Liver (tissue), 9 donors: ENCODE measurements around the gene MARCHF9. TPM values are rescaled to one million over a fixed set of nuclear protein-coding genes. Genes with fewer than 3 reads are reported as not detected.

Experiments used
- DNase-seq: peaks from one replicate; pipeline ENCODE4 v3.0.0-alpha.2; 2017; ENCODE audit warnings: low spot score
- H3K27ac ChIP-seq, 2 donors: one replicate each; pipeline ENCODE4 v1.7.0; 2013; ENCODE audit warnings: inconsistent platforms in 2 of 2, low read length in 2 of 2, control low read depth in 1 of 2, low read depth in 1 of 2, mild to moderate bottlenecking in 1 of 2
- H3K27me3 ChIP-seq, 4 donors: one replicate each; pipeline versions ENCODE4 v1.6.1 to v1.7.0; 2013; ENCODE audit warnings: low read length in 3 of 4, inconsistent platforms in 1 of 4, mild to moderate bottlenecking in 1 of 4, moderate library complexity in 1 of 4; ENCODE audit not compliant: control insufficient read depth in 4 of 4, insufficient read depth in 4 of 4
- H3K36me3 ChIP-seq, 4 donors: one replicate each; pipeline versions ENCODE4 v1.6.1 to v1.7.0; 2013; ENCODE audit warnings: low read length in 3 of 4, mild to moderate bottlenecking in 3 of 4, low read depth in 1 of 4, moderate library complexity in 1 of 4; ENCODE audit not compliant: control insufficient read depth in 4 of 4, insufficient read depth in 3 of 4
- H3K4me1 ChIP-seq, 4 donors: one replicate each; pipeline versions ENCODE4 v1.6.1 to v1.7.0; 2013; ENCODE audit warnings: low read length in 3 of 4, mild to moderate bottlenecking in 3 of 4, moderate library complexity in 1 of 4; ENCODE audit not compliant: control insufficient read depth in 4 of 4, insufficient read depth in 4 of 4
- H3K4me3 ChIP-seq, 3 donors: one replicate each; pipeline versions ENCODE4 v1.6.1 to v1.7.0; 2013; ENCODE audit warnings: low read length in 3 of 3, control low read depth in 1 of 3, low read depth in 1 of 3, mild to moderate bottlenecking in 1 of 3
- H3K9ac ChIP-seq, 2 donors: one replicate each; pipeline ENCODE4 v1.7.0; 2013; ENCODE audit warnings: low read length in 2 of 2, mild to moderate bottlenecking in 2 of 2, moderate library complexity in 2 of 2, control low read depth in 1 of 2, low read depth in 1 of 2
- H3K9me3 ChIP-seq, 4 donors: one replicate each; pipeline versions ENCODE4 v1.6.1 to v1.7.0; 2013; ENCODE audit warnings: low read length in 3 of 4; ENCODE audit not compliant: control insufficient read depth in 4 of 4
- EGR1 ChIP-seq, 2 donors: IDR thresholded peaks; 2 replicates each; pipeline ENCODE4 v1.6.1; 2016 to 2018; ENCODE audit warnings: antibody characterized with exemption in 2 of 2, low read depth in 2 of 2
- GABPA ChIP-seq, 2 donors: IDR thresholded peaks in 1 of 2; conservative IDR thresholded peaks in 1 of 2; 2 replicates each; pipeline ENCODE4 v1.6.1; 2016; ENCODE audit warnings: antibody characterized with exemption in 2 of 2, mild to moderate bottlenecking in 1 of 2, moderate library complexity in 1 of 2
- HNF4G ChIP-seq: IDR thresholded peaks from 2 replicates; pipeline ENCODE4 v1.6.1; 2016; ENCODE audit warnings: antibody characterized with exemption
- RAD21 ChIP-seq, 2 donors: IDR thresholded peaks; 2 replicates each; pipeline ENCODE4 v1.6.1; 2016; ENCODE audit warnings: antibody characterized with exemption in 2 of 2, mild to moderate bottlenecking in 2 of 2
- SP1 ChIP-seq: IDR thresholded peaks from 2 replicates; pipeline ENCODE4 v1.6.1; 2018; ENCODE audit warnings: antibody characterized with exemption, mild to moderate bottlenecking
- WGBS: extraction: QIAGEN DNeasy Blood & Tissue Kit; methylation state at CpG from one replicate; pipeline ENCODE4 v1.1.7; 2013; 5-methylcytosine and 5-hydroxymethylcytosine counted together
- polyA plus RNA-seq, 2 donors: library from polyadenylated mRNA; stranded (reverse) in 1 of 2; unstranded in 1 of 2; fragments of 200-250 nt in 1 of 2; fragments of >200 nt in 1 of 2; fragmentation: Nextera tagmentation in 1 of 2; extraction: Ambion mirVana in 1 of 2; gene quantifications; one replicate each; pipeline versions ENCODE4 v1.2.1 to v1.2.3, GENCODE V29; 2013 to 2015
- total RNA-seq, 2 donors: library from RNA; depleted of rRNA; stranded (reverse); fragments of >200 nt; gene quantifications; one replicate each; pipeline ENCODE4 v1.2.3, GENCODE V29; 2014
- TF ChIP-seq, protein P1 (sequence below): IDR thresholded peaks from 2 replicates; pipeline ENCODE4 v1.6.1; 2016; ENCODE audit warnings: antibody characterized with exemption, mild to moderate bottlenecking
- TF ChIP-seq, protein P2 (sequence below): IDR thresholded peaks from 2 replicates; pipeline ENCODE4 v1.6.1; 2016; ENCODE audit warnings: antibody characterized with exemption
- TF ChIP-seq, protein P3 (sequence below): fragments of 150-350 bp; IDR thresholded peaks from 2 replicates; pipeline ENCODE4 v1.5.1; 2017; ENCODE audit warnings: improper control_type of control experiment, low read depth, low read length; ENCODE audit not compliant: missing input control
- donor health status: healthy.
- donor health status: healthy.
- donor health status: healthy.
- donor health status: healthy.
- donor health status: healthy.

Gene MARCHF9
- total and polyA plus RNA-seq, 4 donors: 1.1 to 3.0 (median 2.2) TPM

DNA sequence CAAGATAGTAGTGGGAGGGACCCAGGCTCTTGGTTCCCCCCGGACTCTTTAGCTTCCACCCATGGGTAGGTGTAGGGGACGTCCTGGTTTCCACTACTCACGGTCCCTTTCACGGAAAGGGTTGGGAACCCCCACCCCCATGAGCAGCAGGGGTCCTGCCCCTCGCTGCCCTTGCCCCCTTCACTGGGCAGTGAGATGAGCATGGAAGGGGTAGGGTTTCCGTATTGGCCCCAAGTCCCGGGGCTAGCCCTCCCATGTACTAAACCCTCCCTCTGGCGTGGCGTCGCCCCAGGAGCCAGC is 29.1 kb upstream of the MARCHF9 start:
- WGBS: 17% methylated on average over 10 of the region's 10 CpGs
- Histone ChIP-seq H3K4me3 (peak overlapping the region in 1 of 3 donors; percentile 45), H3K9ac (no peak overlapping the region), H3K9me3 (no peaks in the 10 kb centered on the region), H3K36me3 (peaks cover 0 to 10% (median 5%) of the 10 kb centered on the region in 4 donors), H3K27me3 (no peaks in the 10 kb centered on the region), H3K4me1 (peaks cover 0 to 14% (median 9%) of the 10 kb centered on the region in 4 donors), H3K27ac (no peak overlapping the region)
- DNase-seq: no peak
- TF ChIP-seq, protein P1, sequence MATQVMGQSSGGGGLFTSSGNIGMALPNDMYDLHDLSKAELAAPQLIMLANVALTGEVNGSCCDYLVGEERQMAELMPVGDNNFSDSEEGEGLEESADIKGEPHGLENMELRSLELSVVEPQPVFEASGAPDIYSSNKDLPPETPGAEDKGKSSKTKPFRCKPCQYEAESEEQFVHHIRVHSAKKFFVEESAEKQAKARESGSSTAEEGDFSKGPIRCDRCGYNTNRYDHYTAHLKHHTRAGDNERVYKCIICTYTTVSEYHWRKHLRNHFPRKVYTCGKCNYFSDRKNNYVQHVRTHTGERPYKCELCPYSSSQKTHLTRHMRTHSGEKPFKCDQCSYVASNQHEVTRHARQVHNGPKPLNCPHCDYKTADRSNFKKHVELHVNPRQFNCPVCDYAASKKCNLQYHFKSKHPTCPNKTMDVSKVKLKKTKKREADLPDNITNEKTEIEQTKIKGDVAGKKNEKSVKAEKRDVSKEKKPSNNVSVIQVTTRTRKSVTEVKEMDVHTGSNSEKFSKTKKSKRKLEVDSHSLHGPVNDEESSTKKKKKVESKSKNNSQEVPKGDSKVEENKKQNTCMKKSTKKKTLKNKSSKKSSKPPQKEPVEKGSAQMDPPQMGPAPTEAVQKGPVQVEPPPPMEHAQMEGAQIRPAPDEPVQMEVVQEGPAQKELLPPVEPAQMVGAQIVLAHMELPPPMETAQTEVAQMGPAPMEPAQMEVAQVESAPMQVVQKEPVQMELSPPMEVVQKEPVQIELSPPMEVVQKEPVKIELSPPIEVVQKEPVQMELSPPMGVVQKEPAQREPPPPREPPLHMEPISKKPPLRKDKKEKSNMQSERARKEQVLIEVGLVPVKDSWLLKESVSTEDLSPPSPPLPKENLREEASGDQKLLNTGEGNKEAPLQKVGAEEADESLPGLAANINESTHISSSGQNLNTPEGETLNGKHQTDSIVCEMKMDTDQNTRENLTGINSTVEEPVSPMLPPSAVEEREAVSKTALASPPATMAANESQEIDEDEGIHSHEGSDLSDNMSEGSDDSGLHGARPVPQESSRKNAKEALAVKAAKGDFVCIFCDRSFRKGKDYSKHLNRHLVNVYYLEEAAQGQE: no peak
- TF ChIP-seq GABPA (IDR thresholded peaks at IDR 0.05 in 1 of 2, conservative IDR thresholded peaks at IDR 0.05 in 1 of 2): no peak
- no peak for TF ChIP-seq EGR1 (IDR thresholded peaks at IDR 0.05; ENCODE audit: low read depth in 2 of 2)
- TF ChIP-seq, protein P2, sequence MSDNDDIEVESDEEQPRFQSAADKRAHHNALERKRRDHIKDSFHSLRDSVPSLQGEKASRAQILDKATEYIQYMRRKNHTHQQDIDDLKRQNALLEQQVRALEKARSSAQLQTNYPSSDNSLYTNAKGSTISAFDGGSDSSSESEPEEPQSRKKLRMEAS: no peak
- TF ChIP-seq HNF4G: no peak

DNA sequence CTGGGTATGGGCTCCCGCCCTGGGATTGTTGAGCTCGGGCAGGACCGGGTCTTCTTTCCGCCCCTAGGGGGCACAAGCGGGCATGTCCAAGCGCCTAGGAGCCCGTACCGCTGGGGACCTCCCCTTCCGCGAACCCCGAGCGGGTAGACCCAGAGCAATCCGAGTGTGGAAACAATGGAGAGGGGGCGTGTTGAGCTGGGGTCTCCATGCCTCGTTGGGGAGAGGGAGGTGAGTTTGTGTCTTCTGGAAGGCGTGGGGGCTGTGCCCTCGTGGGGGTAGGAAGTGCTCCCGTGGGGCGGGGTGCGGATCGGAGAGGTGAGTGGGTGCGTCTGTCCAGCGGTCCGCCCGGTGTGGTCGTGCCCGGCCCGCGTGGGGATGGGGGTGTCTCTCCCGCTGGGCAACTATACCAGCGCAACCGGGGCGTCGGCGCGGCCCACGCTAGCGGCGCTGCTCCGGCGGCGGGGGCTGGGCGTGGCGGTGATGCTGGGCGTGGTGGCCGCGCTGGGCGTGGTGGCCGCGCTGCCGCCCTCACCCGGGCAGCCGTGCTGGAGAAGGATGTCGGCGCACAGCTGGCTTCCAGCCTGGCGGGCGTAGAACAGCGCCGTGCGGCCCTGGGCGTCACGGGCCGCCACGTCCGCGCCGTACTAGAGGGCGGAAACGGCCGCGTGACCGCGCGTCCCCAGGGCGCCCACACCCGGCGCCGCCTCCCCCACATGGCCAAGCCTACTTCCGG is 28.6 kb upstream of the MARCHF9 start:
- Histone ChIP-seq H3K36me3 (peaks cover 0 to 5% (median 2%) of the 10 kb centered on the region in 4 donors), H3K9ac (no peak overlapping the region)
- TF ChIP-seq SP1: no peak
- TF ChIP-seq GABPA (IDR thresholded peaks at IDR 0.05 in 1 of 2, conservative IDR thresholded peaks at IDR 0.05 in 1 of 2): no peak
- TF ChIP-seq, protein P3, sequence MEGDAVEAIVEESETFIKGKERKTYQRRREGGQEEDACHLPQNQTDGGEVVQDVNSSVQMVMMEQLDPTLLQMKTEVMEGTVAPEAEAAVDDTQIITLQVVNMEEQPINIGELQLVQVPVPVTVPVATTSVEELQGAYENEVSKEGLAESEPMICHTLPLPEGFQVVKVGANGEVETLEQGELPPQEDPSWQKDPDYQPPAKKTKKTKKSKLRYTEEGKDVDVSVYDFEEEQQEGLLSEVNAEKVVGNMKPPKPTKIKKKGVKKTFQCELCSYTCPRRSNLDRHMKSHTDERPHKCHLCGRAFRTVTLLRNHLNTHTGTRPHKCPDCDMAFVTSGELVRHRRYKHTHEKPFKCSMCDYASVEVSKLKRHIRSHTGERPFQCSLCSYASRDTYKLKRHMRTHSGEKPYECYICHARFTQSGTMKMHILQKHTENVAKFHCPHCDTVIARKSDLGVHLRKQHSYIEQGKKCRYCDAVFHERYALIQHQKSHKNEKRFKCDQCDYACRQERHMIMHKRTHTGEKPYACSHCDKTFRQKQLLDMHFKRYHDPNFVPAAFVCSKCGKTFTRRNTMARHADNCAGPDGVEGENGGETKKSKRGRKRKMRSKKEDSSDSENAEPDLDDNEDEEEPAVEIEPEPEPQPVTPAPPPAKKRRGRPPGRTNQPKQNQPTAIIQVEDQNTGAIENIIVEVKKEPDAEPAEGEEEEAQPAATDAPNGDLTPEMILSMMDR: peak; percentile 42
- peak; percentile 33 to 66 for TF ChIP-seq RAD21 (IDR thresholded peaks at IDR 0.05)

DNA sequence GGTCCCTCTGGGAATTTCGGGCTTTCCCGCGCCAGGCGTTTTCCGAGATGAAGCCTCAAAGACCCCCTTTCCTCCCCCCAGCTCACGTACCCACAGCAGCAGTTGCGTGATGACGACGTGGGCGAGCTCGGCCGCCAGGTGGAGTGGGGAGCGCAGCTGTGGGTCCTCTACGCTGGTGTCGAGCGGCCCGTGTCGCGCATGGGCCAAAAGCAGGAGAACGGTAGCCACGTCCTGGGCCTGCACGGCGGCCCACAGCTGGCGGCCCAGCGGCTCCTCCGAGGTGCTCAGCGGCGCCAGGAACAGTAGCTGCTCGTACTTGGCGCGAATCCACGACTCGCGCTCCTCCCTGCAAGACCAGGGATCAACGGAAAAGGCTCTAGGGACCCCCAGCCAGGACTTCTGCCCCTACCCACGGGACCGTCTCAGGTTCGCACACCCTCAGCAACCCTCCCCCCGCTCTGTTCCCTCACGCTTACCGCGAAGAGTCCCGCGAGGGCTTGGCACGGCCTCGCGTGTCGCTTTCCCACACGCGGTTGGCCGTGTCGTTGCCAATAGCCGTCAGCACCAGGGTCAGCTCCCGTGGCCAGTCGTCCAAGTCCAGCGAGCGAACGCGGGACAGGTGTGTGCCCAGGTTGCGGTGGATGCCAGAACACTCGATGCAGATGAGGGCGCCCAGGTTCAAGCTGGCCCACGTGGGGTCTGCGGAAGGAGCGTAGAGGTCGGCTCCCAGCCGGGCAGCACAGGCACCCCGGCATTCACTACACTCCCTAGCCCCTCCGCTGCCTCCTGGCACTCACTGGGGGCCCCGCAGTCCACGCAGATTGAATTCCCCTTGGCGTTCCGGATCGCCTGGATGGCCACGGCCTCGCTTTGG is 27.8 kb upstream of the MARCHF9 start:
- WGBS: 27% methylated on average over 76 of the region's 76 CpGs

More for the DNA sequence above, 28.6 kb upstream of the MARCHF9 start:
- Histone ChIP-seq H3K4me1 (peaks cover 0 to 14% (median 9%) of the 10 kb centered on the region in 4 donors), H3K4me3 (peak overlapping the region in 1 of 3 donors; percentile 45), H3K9me3 (no peaks in the 10 kb centered on the region), H3K27ac (no peak overlapping the region), H3K27me3 (no peaks in the 10 kb centered on the region)
- DNase-seq: peak; percentile 69
- WGBS: 18% methylated on average over 79 of the region's 79 CpGs

More for the DNA sequence above, 27.8 kb upstream of the MARCHF9 start:
- DNase-seq: peak; percentile 36
- Histone ChIP-seq H3K4me3 (peak overlapping the region in 1 of 3 donors; percentile 45), H3K27me3 (no peaks in the 10 kb centered on the region), H3K9me3 (no peaks in the 10 kb centered on the region), H3K9ac (no peak overlapping the region), H3K27ac (no peak overlapping the region), H3K36me3 (no peaks in the 10 kb centered on the region), H3K4me1 (peaks cover 0 to 14% (median 9%) of the 10 kb centered on the region in 4 donors)
- TF ChIP-seq EGR1 (IDR thresholded peaks at IDR 0.05; ENCODE audit: low read depth in 2 of 2): no peak
- TF ChIP-seq, protein P1: peak; percentile 94
